Activated naive CD8-positive, alpha-beta T cell treated with anti-CD3 and anti-CD28 coated beads, Interleukin-2, amount 50 U/mL, for 16 hours (primary cell): ENCODE results near the gene SLC38A6.

Experiments
- DNase-seq: peaks from one replicate; pipeline ENCODE4 v3.0.0-alpha.2; 2020; ENCODE audit warnings: low read depth, low spot score

SLC38A6 gene

DNA sequence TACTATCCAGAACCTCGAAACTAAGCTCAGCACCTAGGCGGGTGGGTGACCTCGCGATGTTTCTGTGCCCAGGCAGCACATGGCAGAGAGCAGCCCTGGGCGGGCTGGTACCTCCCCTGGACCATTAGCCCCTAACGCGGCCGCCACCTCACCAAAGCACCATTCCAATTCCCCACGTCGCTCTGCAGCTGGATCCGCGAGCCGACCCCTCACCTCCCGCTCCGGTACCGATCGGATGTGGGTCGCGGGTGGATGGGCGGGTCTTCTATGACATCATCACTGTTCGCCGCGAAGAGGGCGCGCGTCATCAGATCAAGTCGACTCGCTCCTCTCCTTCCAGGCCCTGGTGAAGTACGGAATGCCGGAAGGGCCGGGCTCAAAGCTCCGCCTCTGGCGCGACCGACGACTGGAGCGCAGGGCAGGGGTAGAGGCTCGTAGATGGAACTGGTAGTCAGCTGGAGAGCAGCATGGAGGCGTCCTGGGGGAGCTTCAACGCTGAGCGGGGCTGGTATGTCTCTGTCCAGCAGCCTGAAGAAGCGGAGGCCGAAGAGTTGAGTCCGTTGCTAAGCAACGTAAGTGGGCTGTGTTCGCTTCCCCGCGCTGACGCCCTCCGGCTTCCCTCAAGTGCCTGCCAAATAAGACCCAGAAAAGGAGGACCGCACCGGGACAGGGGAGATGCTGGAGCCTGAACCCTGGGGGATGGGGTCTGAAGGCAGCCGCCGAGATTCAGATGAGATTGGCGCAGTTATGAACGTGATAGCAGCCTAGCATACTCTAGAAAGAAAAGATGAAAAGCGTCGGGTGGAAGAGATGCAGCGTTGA lies at the start of gene SLC38A6, which contains the start of gene TRMT5:
SLC38A6 (plus strand) TSS at position 435 of the 822 bp plus-strand sequence; CDS start at position 468, 33 bp downstream.
TRMT5 (minus strand) TSS at position 269 of the 822 bp plus-strand sequence; CDS start at position 163, 106 bp downstream.
- DNase-seq = peak; percentile 77

DNA sequence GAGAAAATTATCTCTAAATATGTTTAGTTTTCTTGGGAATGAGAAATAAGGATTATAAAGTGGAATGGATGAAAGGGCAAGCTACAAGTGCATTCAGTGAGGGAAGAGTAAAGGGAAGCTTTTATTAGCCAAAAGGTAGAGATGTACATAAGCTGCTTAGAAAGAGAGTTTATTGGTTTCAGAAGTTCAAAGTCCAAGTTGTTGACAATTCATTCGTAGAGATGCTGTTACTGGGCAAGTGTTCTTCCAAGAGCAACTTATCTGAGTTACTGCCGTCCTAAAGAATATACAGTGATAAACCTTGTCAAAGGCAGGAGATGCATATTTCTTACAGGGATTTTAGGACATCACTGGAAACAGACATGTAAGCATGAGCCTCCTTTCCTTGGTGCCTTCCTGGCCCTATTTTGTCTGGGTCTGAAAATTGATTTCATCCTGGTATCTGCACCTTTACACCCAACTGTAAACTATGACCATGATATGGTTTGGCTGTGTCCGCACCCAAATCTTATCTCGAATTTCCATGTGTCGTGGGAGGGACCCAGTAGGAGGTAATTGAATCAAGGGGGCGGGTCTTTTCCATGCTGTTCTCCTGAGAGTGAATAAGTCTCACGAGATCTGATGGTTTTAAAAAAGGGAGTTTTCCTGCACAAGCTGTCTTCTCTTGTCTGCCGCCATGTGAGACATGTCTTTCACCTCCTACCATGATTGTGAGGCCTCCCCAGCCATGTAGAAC lies 47.0 kb upstream of the SLC38A6 start:
- no peak for DNase-seq

DNA sequence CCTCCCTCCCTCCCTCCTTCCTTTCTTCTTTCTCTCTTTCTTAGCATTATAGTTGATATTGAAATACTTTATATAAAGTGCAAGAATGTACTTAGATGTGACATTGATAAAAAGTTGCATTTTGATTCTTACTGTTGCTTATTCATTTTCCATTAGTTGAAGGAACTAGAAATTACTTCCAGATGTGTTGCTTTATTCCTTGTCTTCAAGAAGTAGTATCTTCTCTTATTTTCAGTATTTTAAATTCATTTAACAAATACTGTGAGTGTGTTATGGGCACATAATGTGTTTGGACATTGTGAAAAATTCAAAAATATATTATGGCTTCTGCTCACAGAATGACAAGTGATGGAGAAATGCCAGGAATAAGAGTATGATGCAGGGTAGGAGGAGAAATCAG lies 45.7 kb upstream of the SLC38A6 start:
- DNase-seq = no peak

DNA sequence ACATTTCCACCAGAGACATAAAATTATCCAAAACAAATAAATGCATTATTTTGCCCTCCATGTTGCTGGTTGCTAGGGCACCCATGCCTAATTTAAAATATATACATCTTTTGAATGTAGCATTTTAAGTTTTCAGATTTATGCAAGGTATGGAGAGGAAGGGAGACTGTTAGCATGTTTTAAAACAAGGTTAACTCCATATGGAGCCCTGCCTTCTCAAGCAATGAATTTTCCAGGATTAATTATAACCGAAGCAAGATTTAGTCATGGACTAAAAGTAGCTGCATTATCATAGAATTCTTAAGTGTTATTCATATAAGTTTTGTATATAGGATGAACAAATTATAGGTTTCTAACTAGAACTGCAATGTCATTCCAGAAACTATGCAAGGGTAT lies 37.4 kb upstream of the SLC38A6 start:
- DNase-seq = no peak

DNA sequence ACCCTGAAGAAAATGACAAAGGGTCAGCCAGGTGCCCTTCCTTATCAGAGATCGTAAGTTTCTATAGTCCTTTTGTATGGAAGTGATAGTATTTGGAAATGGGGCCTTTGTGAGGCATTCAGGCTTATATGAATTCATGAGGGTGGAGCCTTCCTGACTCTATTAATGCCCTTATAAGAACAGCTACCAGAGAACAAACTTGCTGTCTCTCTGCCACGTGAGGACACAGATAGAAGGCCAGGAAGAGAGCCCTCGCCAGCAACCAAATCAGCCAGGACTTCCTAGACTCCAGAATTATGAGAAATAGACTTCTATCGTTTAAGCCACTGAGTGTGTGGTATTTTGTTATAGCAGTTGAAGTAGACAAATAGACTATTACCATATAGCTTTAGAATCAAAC lies 36.8 kb upstream of the SLC38A6 start:
- no peak for DNase-seq

DNA sequence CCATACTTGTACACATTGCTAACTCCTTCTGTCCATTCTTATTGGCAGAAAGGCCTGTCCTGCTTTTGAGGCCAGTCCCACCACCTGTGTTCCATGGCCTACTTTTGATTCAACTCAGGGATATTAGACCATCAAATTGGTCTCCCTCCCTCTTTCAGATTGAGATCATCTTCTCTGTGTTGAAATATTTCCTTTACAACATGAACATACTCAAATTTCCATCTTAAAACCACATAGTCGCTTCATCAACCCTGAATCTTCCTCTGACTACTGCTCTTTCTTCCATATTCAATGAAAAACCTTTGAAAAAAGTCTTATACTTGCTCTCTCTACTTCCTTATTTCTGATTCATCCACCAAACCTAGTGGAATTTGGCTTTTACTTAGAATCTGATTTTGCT lies 35.1 kb upstream of the SLC38A6 start:
- DNase-seq = no peak

DNA sequence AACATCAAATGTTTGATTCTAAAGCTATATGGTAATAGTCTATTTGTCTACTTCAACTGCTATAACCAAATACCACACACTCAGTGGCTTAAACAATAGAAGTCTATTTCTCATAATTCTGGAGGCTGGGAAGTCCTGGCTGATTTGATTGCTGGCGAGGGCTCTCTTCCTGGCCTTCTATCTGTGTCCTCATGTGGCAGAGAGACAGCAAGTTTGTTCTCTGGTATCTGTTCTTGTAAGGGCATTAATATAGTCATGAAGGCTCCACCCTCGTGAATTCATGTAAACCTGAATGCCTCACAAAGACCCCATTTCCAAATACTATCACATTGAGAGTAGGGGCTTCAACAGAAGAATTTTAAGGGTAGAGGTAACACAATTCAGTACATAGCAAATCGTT lies 34.3 kb upstream of the SLC38A6 start:
- DNase-seq = no peak

DNA sequence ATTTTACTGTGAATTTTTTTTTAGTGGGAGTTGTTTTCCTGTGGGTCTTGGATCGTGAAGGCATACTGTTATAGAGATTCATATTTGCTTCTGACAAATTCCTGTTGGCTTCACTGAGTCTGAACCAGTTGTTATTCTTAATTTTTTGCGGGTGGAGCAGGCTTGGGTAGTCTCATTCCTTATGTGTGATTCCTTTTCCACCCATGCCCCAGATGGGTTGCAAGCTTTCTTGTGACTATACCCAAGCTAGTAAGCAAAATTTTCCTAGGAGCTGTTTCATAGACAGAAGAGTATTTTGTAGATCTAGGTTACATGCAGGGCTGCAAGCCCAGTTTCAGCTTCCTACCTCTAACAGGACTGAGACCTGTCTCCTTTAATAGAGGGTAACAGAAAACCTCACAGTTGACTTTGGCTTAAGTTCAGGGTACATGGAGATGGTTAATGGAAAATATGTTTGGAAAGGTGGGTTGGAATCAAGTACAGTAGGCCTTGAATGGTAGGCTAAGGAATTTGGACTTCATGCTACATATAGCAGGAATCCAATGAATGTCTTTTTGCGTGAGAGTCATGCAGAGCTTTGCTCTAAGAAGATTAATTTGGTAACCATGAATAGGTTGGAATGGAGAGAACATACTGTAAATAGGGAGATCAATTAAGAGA lies 29.1 kb upstream of the SLC38A6 start:
- no peak for DNase-seq

DNA sequence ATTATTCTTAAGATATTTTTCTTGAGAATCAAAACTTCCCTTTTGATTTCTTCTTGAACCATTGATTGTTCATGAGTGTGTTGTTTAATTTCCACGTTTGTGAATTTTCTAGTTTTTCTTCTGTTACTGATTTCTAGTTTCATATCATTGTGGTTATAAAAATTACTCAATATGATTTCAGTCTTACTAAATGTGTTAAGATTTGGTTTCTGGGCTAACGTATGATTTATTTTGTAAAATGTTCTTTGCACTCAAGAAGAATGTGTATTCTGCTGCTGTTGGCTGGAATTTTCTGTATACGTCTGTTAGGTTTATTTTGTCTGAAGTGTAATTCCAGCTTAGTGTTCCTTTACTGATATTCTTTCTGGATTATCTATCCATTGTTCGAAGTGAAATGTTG lies 24.8 kb upstream of the SLC38A6 start:
- DNase-seq = no peak

DNA sequence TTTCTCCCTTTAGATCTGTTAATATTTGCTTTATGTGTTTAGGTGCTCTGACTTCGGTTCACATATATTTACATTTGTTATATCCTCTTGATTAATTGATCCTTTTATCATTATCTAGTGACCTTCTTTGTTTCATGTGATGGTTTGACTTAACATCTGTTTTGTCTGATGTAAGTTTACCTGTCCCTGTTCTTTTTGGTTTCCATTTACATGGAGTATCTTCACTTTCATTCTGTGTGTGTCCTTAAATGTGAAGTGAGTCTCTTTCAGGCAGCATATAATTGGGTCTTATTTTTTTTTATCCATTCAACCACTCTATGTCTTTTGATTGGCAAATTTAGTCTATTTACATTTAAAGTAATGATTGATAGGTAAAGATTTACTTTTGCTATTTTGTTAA lies 24.4 kb upstream of the SLC38A6 start:
- DNase-seq = no peak

DNA sequence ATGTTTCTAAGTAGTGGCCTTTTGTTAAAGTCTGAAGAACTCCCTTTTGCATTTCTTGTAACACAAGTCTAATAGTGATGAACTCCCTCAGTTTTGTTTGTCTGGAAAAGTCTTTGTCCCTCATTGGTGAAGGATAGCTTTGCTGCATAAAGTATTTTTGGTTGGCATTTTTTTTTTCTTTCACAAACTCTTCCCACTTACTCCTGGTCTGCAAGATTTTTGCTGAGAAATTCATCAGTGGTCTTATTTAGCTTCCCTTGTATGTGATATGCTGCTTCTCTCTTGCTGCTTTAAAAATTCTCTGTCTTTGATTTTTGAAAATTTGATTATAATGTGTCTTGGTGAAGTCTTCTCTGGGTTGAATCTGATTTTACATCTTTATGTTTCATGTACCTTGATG lies 22.9 kb upstream of the SLC38A6 start:
- no peak for DNase-seq

DNA sequence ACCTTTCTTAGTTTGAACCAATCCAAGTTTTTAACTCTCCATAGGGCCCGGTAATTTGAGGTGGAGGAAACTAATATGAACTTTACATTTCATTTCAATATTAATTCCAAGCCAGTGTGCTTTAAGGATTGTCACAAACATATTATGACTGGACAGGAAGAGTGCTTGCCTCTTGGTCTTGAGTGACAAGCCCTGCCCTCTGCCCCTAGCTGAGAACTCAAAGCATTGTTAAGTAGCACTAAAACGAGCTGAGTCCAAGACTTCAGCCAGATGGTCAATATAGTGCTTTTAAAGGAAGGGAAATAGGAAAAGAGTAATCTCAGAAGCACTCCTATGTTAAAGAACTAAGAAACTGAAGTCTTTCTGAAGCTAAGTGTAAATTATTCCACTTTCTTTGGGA lies 17.3 kb upstream of the SLC38A6 start:
- DNase-seq = no peak

DNA sequence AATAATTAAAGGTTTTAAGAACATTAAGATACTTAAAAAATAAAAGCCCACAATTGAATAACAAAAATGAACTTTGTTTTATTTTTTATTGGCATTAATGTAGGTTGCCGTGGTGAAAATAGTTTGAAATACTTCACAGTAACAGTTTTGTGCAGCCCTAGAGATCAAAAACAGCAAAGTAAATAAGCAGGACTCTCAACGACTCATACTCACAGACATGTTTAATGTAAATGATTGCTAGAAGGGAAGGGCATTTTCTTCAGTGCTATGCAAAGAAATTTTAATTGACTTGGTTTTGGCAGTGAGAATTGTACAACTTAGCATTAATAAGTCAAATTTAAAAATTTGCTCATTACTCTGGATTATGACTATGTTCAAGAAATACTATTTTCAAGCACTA lies 16.1 kb upstream of the SLC38A6 start:
- no peak for DNase-seq

DNA sequence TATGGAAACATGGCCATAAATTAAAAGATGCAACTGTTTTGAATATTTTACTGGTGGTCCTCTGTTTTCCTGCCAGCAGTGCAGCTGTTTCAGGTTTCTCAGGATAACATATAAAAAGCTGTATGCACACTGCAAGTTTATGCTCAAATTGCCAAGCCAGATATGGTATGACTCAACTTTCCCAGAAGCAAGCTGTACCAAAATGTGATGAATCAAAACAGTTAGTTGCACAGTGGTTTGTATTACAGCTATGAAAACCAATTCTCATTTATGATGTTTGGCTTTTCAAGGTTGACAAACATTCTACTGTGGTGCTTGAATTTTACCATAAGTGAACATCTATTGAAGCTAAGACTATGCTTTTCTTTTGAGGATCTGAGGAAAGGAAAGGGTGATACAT lies 15.6 kb upstream of the SLC38A6 start:
- no peak for DNase-seq

DNA sequence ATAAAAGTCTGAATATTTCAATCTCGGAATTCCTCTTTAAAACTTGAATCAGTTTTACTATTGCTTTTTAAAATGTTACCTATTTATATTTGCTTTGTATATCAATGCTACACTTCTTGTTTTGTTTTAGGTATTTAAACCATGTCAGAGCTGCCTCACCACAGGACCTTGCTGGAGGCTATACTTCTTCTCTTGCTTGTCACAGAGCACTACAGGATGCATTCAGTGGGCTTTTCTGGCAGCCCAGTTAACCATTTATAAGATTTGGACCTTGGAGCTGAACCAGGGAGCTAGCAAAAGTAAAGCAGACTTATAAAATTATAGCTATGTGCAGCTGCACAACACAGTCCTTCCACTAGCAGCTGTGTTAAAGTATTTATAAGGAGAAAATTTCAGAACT lies 12.9 kb upstream of the SLC38A6 start:
- DNase-seq = no peak

DNA sequence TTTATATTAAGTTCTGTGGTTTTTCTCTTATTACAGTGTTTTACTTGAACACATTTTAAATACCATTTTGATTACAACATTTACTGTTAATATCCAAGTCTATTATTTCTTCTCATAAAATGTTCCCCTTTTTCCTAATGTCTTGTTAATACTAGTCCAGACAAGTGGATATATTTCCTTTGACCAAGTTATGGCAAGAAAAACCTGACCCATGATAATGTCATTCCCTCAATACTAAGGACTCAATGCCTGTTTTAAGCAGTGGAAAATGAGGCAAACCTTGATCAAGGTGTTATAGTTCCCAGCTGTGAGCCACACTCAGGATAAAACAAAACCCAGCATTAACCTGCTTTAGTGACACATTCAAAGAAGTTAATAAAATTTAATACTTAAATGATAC lies 12.4 kb upstream of the SLC38A6 start:
- DNase-seq = no peak

DNA sequence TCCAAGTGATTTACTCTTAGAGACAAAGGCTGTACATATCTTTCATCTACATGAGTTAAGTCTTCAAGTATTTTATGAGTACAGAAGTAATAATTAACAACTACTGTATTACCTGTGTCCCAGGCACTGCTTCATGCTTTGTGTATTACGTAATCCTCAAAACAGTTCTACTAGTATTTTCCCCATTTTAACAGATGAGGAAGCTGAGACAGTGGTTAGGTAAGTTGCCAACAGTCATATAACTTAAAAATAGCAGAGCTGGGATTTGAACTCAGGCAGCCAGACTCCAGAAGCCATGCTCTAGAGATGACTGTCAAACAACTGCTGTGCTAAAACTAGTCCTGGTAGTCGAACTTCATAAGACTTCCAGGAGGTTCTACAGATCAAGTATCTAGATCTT lies 10.9 kb upstream of the SLC38A6 start:
- DNase-seq = no peak

DNA sequence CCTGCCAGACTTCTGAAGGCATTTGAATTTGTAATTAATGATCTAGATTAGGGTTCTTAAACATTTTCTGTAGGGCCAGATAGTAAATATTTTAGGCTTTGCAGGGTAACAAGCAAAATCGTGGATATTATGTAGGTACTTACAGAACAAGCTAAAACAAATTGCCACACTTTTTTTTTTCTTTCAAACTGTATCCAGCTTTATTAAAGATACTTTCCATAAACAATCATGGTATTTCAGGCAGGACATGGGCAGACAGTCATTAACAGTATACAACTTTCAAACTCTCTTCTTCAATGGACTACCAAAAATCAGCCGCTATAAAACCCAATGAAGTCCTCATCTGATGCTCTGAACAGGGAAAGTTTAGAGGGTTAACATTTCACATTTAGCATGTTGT lies 9.8 kb upstream of the SLC38A6 start:
- no peak for DNase-seq

DNA sequence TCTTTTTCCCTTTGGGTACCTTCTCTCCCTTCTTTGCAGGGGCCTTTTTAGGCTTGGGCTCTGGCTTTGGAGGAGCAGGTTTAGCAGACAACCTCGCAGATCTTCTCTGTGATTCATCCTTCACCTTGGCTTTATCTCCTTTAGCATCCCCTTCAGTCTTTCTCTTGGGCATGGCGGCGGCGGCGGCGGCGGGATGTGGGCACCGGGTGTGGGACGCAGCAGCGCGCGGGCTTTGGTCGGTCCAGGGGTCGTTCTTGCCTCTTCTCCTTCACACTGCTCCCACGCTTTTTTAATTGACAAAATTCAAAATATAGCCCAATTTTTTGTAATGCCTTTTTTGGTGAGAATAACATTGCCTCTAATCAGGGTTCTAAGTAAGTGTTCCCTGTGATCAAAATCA lies 8.8 kb upstream of the SLC38A6 start:
- no peak for DNase-seq

DNA sequence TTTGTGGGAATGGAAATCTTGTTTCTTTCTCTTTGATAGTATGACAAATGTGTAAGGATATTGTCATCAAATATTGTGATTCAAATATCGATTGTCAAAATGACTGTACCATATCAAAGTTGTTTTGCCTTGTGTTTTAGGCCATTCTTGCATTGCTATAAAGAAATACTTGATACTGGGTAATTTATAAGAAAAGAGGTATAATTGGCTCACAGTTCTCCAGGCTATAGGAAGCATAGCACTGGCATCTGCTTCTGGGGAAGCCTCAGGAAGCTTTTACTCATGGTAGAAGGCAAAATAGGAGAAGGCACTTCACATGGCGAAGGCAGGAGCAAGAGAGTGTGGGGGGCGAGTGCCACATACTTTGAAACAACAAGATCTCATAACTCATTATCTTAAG lies 8.0 kb upstream of the SLC38A6 start:
- no peak for DNase-seq

DNA sequence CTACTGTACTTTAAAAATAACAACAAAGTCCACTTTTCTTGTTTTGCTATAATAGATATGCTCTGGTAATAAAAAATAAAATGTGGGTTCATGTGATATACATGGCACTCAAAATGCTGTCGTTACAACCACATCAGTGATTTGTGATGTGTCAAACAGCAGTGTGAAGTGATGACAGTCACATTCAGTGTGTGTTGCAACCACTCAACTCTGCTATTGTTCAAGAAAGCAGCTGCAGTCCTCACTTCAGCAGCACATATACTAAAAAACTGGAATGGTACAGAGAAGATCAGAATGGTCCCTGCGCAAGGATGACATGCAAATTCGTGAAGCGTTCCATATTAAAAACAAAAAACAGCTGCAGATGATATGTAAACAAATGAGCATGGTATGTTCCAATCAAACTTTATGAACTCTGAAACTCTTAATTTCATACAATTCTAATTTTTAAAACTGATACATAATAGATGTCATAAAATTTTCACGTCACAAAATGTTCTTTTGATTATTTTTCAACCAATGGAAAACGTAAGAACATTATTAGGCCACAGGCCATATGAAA lies 6.9 kb upstream of the SLC38A6 start:
- DNase-seq = no peak

DNA sequence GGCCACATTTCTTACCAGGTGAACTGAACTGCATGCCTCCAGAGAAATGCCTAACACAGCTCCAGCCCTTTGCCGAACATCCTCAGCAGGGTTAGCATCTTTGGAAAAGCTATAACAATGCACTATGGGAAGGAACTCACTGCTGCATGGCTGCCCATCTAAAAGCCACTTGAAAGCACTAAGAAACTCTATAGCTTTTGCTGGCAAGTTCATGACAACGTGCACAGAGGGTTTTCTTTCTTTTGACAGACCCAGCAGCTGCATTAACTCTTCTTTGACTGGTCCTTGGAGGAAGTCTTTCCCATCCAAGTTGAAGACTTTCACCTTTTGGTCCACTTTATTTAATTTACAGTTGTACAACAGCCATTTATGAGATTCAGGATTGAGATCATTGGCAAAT lies 5.5 kb upstream of the SLC38A6 start:
- DNase-seq = no peak
